Suprapubic skin (tissue), 4 donors: ENCODE measurements around the gene MED22. TPM values are rescaled to one million over a fixed set of nuclear protein-coding genes. Genes with fewer than 3 reads are reported as not detected.

Experiments
- DNase-seq, 2 donors: peaks; one replicate each; pipeline ENCODE4 v3.0.0-alpha.2; 2019; ENCODE audit warnings: low spot score in 2 of 2
- H3K27ac ChIP-seq: fragments of 200-600 bp; sonication (generic); one replicate; pipeline ENCODE4 v1.5.1; 2019
- H3K27me3 ChIP-seq: fragments of 200-600 bp; sonication (generic); one replicate; pipeline ENCODE4 v1.5.1; 2019
- H3K36me3 ChIP-seq: fragments of 200-600 bp; sonication (generic); one replicate; pipeline ENCODE4 v1.5.1; 2019
- H3K4me1 ChIP-seq: fragments of 200-600 bp; sonication (generic); one replicate; pipeline ENCODE4 v1.5.1; 2019
- H3K4me3 ChIP-seq: fragments of 200-600 bp; sonication (generic); one replicate; pipeline ENCODE4 v1.5.1; 2019; ENCODE audit warnings: mild to moderate bottlenecking
- H3K9me3 ChIP-seq: fragments of 200-600 bp; sonication (generic); one replicate; pipeline ENCODE4 v1.5.1; 2019
- CTCF ChIP-seq, 2 donors: fragments of 200-600 bp in 1 of 2; fragments of 450-650 bp in 1 of 2; sonication (generic) in 1 of 2; IDR thresholded peaks; one replicate each; pipeline ENCODE4 v1.5.1; 2016 to 2019; ENCODE audit warnings: antibody characterized with exemption in 2 of 2, mild to moderate bottlenecking in 1 of 2, moderate library complexity in 1 of 2
- EP300 ChIP-seq: sonication (generic); formaldehyde crosslinking; IDR thresholded peaks from one replicate; pipeline ENCODE4 v1.6.1; 2017; ENCODE audit warnings: antibody characterized with exemption
- POLR2A ChIP-seq, 2 donors: fragments of 450-650 bp; IDR thresholded peaks; one replicate each; pipeline ENCODE4 v1.6.1; 2017; ENCODE audit warnings: antibody characterized with exemption in 2 of 2, mild to moderate bottlenecking in 2 of 2, moderate library complexity in 2 of 2
- POLR2AphosphoS5 ChIP-seq, 3 donors: sonication (generic); formaldehyde crosslinking; IDR thresholded peaks; one replicate each; pipeline ENCODE4 v1.6.1; 2017; ENCODE audit warnings: antibody characterized with exemption in 3 of 3
- WGBS: methylation state at CpG from one replicate; pipeline ENCODE4 v1.1.5; 2018; 5-methylcytosine and 5-hydroxymethylcytosine counted together
- total RNA-seq, 4 donors: library from RNA; depleted of rRNA; stranded (reverse); fragments of >200 nt; gene quantifications; one replicate each; pipeline ENCODE4 v1.1.0, GENCODE V29; 2016

MED22 gene
- total RNA-seq, 4 donors from 2014 or later, result 11.5 to 27.4 (median 18.8) TPM

- Histone ChIP-seq H3K9me3 (no peaks in the 10 kb centered on the region), H3K36me3 (peaks cover 63% of the 10 kb centered on the region), H3K27ac (peak overlapping the region; percentile 94), H3K4me1 (peaks cover 45% of the 10 kb centered on the region), H3K27me3 (no peaks in the 10 kb centered on the region), H3K4me3 (peak overlapping the region; percentile 97)
- TF ChIP-seq POLR2A (IDR thresholded peaks at IDR 0.05), result no peak
- no peak for TF ChIP-seq POLR2AphosphoS5 (IDR thresholded peaks at IDR 0.05)
- no peak for TF ChIP-seq CTCF (IDR thresholded peaks at IDR 0.05)
- TF ChIP-seq EP300, result no peak
- DNase-seq, result no peak
- WGBS, result 60% methylated on average over 11 of the region's 15 CpGs
Observed at GRCh38 chr9:133346021-133346785, 1.7 kb downstream of the MED22 start.

- Histone ChIP-seq H3K4me3 (no peak overlapping the region), H3K4me1 (peaks cover 48% of the 10 kb centered on the region), H3K9me3 (no peaks in the 10 kb centered on the region), H3K36me3 (peaks cover 63% of the 10 kb centered on the region), H3K27me3 (no peaks in the 10 kb centered on the region), H3K27ac (no peak overlapping the region)
- whole genome bisulfite sequencing, result 92% methylated on average over 5 of the region's 6 CpGs
- DNase-seq, result no peak
- no peak for TF ChIP-seq CTCF (IDR thresholded peaks at IDR 0.05)
- TF ChIP-seq POLR2AphosphoS5 (IDR thresholded peaks at IDR 0.05), result no peak
- no peak for TF ChIP-seq EP300
- TF ChIP-seq POLR2A (IDR thresholded peaks at IDR 0.05), result no peak
Observed at GRCh38 chr9:133345596-133345995, 2.3 kb downstream of the MED22 start.

- peak in 1 of 2 donors; percentile 55 for DNase-seq
- Histone ChIP-seq H3K27me3 (no peaks in the 10 kb centered on the region), H3K36me3 (peaks cover 63% of the 10 kb centered on the region), H3K9me3 (no peaks in the 10 kb centered on the region), H3K4me3 (no peak overlapping the region), H3K4me1 (peaks cover 48% of the 10 kb centered on the region), H3K27ac (no peak overlapping the region)
- TF ChIP-seq POLR2AphosphoS5 (IDR thresholded peaks at IDR 0.05) (no peak), EP300 (no peak), CTCF (IDR thresholded peaks at IDR 0.05) (no peak), POLR2A (IDR thresholded peaks at IDR 0.05) (no peak)
- WGBS, result 94% methylated on average over 12 of the region's 12 CpGs
Observed at GRCh38 chr9:133344979-133345378, 3.0 kb downstream of the MED22 start.

- H3K27ac ChIP-seq, result no peak overlapping the region
- DNase-seq, result no peak
- 93% methylated on average over 13 of the region's 19 CpGs for WGBS
- no peak overlapping the region for H3K4me3 ChIP-seq
- H3K9me3 ChIP-seq, result no peaks in the 10 kb centered on the region
- peaks cover 47% of the 10 kb centered on the region for H3K4me1 ChIP-seq
- peaks cover 64% of the 10 kb centered on the region for H3K36me3 ChIP-seq
- H3K27me3 ChIP-seq, result no peaks in the 10 kb centered on the region
- TF ChIP-seq EP300, result no peak
- TF ChIP-seq POLR2A (IDR thresholded peaks at IDR 0.05), result no peak
- TF ChIP-seq POLR2AphosphoS5 (IDR thresholded peaks at IDR 0.05), result no peak
- no peak for TF ChIP-seq CTCF (IDR thresholded peaks at IDR 0.05)
Observed at GRCh38 chr9:133344071-133344470, 3.9 kb downstream of the MED22 start.

- no peaks in the 10 kb centered on the region for H3K9me3 ChIP-seq
- DNase-seq, result no peak
- 81% methylated on average over 10 of the region's 11 CpGs for WGBS
- H3K27me3 ChIP-seq, result no peaks in the 10 kb centered on the region
- H3K4me3 ChIP-seq, result no peak overlapping the region
- H3K27ac ChIP-seq, result no peak overlapping the region
- peaks cover 65% of the 10 kb centered on the region for H3K36me3 ChIP-seq
- peaks cover 43% of the 10 kb centered on the region for H3K4me1 ChIP-seq
- TF ChIP-seq POLR2AphosphoS5 (IDR thresholded peaks at IDR 0.05) (no peak), POLR2A (IDR thresholded peaks at IDR 0.05) (no peak), CTCF (IDR thresholded peaks at IDR 0.05) (no peak), EP300 (no peak)
Observed at GRCh38 chr9:133342570-133342969, 5.4 kb downstream of the MED22 start.
